Parathyroid adenoma (tissue), 2 donors: ENCODE data around the gene SORBS1.

Source experiments
- H2AFZ ChIP-seq: fragments of 300-600 bp; sonication (generic); one replicate; pipeline ENCODE4 v1.7.0; 2017; ENCODE audit warnings: antibody characterized with exemption, mild to moderate bottlenecking
- H3K27ac ChIP-seq: fragments of 300-600 bp; sonication (generic); one replicate; pipeline ENCODE4 v1.7.0; 2017
- H3K27me3 ChIP-seq: fragments of 300-600 bp; sonication (generic); one replicate; pipeline ENCODE4 v1.7.0; 2017; ENCODE audit warnings: low read length; ENCODE audit not compliant: control insufficient read depth, insufficient read depth
- H3K36me3 ChIP-seq: fragments of 300-600 bp; sonication (generic); one replicate; pipeline ENCODE4 v1.7.0; 2017; ENCODE audit warnings: low read length; ENCODE audit not compliant: control insufficient read depth, insufficient read depth
- H3K4me1 ChIP-seq: fragments of 300-600 bp; sonication (generic); one replicate; pipeline ENCODE4 v1.7.0; 2017; ENCODE audit warnings: control low read depth
- H3K4me2 ChIP-seq: fragments of 300-600 bp; sonication (generic); one replicate; pipeline ENCODE4 v1.7.0; 2017; ENCODE audit warnings: low read length
- H3K4me3 ChIP-seq: fragments of 300-600 bp; sonication (generic); one replicate; pipeline ENCODE4 v1.7.0; 2017; ENCODE audit warnings: low read depth, low read length
- H3K79me2 ChIP-seq: fragments of 300-600 bp; sonication (generic); one replicate; pipeline ENCODE4 v1.7.0; 2017; ENCODE audit warnings: control low read depth
- H3K9ac ChIP-seq: fragments of 300-600 bp; sonication (generic); one replicate; pipeline ENCODE4 v1.7.0; 2017; ENCODE audit warnings: mild to moderate bottlenecking
- H3K9me3 ChIP-seq: fragments of 300-600 bp; sonication (generic); one replicate; pipeline ENCODE4 v1.7.0; 2017; ENCODE audit warnings: low read length; ENCODE audit not compliant: control insufficient read depth
- TF ChIP-seq, protein P1 (sequence below): fragments of 300-600 bp; sonication (generic); IDR thresholded peaks from one replicate; pipeline ENCODE4 v1.7.0; 2017; ENCODE audit warnings: antibody characterized with exemption, mild to moderate bottlenecking
- donor health status: primary hyperparathyroidism.

The SORBS1 gene

DNA sequence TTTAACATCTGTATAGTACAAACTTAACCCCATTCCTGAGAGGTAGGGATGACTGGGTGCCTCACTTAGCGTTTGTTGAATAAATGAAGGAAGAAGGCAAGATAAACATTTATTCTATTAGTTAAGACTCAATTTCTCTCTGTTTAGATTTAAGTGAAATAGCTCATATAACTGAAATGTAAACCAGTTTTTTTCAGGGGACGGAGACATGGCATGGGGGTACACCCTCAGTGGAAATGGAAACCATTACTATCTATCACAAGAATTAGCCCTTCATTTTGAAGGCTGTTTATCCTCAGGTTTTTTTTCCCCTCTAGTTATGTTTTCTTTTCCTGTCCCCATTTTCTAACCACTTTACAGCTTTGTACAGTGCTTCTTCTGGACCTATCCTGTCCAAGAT is 234.8 kb downstream of the SORBS1 start:
- no peaks in the 10 kb centered on the region for H3K4me1 ChIP-seq
- no peak overlapping the region for H3K27ac ChIP-seq
- H3K9ac ChIP-seq: no peak overlapping the region

DNA sequence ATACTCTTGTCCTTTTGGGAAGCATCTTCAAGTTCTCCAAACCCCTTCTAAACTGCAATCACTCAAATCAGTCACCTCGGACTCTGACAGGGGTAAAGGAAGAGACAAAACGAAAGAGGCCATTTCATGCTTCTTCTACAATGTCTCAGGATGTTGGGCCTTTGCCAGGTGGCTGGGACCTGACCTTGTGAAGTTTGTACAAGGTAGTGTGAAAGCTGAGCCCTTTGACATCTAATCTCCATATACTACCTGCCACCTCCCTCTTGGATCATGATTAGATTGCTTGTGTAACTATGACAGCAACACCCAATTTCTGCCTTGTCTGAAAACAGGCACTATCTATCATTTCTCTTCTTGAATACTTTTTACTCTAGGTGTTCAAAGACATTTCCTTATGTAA is 235.3 kb downstream of the SORBS1 start:
- H3K9ac ChIP-seq: no peak overlapping the region
- H3K4me3 ChIP-seq: no peak overlapping the region
- H3K4me2 ChIP-seq: no peak overlapping the region
- H3K27me3 ChIP-seq: no peaks in the 10 kb centered on the region
- no peak overlapping the region for H3K27ac ChIP-seq
- no peaks in the 10 kb centered on the region for H3K9me3 ChIP-seq
- no peaks in the 10 kb centered on the region for H3K4me1 ChIP-seq
- no peaks in the 10 kb centered on the region for H3K36me3 ChIP-seq
- H2AFZ ChIP-seq: no peak overlapping the region
- TF ChIP-seq, protein P1, sequence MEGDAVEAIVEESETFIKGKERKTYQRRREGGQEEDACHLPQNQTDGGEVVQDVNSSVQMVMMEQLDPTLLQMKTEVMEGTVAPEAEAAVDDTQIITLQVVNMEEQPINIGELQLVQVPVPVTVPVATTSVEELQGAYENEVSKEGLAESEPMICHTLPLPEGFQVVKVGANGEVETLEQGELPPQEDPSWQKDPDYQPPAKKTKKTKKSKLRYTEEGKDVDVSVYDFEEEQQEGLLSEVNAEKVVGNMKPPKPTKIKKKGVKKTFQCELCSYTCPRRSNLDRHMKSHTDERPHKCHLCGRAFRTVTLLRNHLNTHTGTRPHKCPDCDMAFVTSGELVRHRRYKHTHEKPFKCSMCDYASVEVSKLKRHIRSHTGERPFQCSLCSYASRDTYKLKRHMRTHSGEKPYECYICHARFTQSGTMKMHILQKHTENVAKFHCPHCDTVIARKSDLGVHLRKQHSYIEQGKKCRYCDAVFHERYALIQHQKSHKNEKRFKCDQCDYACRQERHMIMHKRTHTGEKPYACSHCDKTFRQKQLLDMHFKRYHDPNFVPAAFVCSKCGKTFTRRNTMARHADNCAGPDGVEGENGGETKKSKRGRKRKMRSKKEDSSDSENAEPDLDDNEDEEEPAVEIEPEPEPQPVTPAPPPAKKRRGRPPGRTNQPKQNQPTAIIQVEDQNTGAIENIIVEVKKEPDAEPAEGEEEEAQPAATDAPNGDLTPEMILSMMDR: no peak
- H3K79me2 ChIP-seq: no peaks in the 10 kb centered on the region

More for the DNA sequence above, 234.8 kb downstream of the SORBS1 start:
- no peak overlapping the region for H3K4me3 ChIP-seq
- TF ChIP-seq, protein P1: no peak
- no peaks in the 10 kb centered on the region for H3K27me3 ChIP-seq
- H2AFZ ChIP-seq: no peak overlapping the region
- H3K9me3 ChIP-seq: no peaks in the 10 kb centered on the region
- no peaks in the 10 kb centered on the region for H3K79me2 ChIP-seq
- H3K4me2 ChIP-seq: no peak overlapping the region
- no peaks in the 10 kb centered on the region for H3K36me3 ChIP-seq

DNA sequence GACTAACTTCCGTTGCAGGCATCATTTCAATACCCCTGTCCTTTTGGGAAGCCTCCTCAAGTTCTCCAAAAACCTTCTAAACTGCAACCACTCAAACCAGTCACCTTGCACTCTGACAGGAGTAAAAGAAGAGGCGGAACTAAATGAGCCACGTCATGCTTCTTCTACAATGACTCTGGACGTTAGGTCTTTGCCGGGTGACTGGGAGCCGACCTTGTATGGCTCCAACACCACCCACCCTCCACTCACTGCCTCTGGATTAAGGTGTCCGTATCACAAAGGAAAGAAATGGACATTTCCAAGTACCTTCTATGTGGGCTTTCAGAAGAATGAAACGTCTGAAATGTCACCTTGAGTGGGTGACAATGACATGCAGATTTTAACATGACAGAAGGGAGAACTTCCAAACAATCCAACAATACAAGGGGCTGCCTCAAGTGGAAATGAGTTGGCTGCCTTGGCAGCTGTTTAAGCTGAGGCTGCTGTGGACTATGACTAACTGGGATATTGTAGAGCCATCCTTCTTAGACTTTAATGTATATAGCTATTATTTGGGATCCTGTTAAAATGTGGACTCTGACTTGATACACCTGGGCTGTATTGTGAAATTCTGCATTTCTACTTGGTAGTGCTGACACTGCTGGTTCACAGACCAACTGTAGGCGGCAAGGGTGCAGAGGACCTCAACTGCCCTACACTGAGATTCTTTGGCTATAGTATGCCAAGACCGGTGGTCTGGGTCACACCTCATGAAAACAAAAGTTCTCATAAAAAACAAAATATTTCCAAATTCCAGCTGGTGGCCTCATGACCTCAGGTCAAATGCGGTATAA is 236.5 kb downstream of the SORBS1 start:
- H3K4me3 ChIP-seq: no peak overlapping the region
- H3K9ac ChIP-seq: no peak overlapping the region
- H3K79me2 ChIP-seq: no peaks in the 10 kb centered on the region
- H3K27me3 ChIP-seq: no peaks in the 10 kb centered on the region
- TF ChIP-seq, protein P1: no peak
- no peak overlapping the region for H2AFZ ChIP-seq
- H3K4me2 ChIP-seq: no peak overlapping the region
- H3K36me3 ChIP-seq: no peaks in the 10 kb centered on the region
- H3K4me1 ChIP-seq: no peaks in the 10 kb centered on the region
- H3K27ac ChIP-seq: no peak overlapping the region
- no peaks in the 10 kb centered on the region for H3K9me3 ChIP-seq

DNA sequence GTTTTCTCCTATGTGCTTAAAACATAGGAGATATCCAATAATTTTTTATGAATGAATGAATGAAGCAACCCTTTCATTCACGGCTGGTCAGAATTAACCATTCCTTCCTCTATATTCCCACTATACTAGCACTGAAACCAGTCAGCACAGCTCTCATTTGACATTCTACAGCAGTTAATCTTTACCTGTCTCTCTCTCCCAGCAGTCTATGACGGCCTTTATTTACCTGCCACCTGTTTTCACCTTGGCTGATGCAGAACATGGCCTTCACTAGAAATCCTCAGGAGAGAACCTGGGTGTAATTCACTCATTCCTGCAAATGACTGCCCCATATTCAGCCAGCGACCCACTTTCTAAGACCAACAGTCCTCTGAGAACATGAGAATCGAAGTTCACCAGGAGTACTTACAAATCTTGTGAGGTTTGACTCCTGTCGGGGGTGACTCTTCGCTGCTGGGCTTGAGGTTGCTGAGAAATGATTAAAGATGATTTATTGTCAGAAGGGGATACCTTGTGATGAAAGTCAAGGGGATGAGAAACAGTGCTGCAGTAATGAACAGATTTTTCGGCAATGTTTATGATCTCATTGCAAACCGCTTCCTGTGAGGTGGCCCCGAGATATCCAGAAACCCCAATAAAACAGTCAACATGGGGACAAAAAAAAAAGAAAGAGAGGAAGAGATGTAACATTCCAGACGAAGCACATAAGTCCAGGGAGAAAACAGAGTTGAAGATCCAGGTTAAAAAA is 239.4 kb downstream of the SORBS1 start:
- H2AFZ ChIP-seq: no peak overlapping the region
- no peaks in the 10 kb centered on the region for H3K9me3 ChIP-seq
- no peaks in the 10 kb centered on the region for H3K4me1 ChIP-seq
- no peak overlapping the region for H3K4me2 ChIP-seq
- no peak overlapping the region for H3K9ac ChIP-seq
- TF ChIP-seq, protein P1: no peak
- H3K27me3 ChIP-seq: no peaks in the 10 kb centered on the region
- no peak overlapping the region for H3K4me3 ChIP-seq
- H3K27ac ChIP-seq: no peak overlapping the region
- no peaks in the 10 kb centered on the region for H3K79me2 ChIP-seq
- no peaks in the 10 kb centered on the region for H3K36me3 ChIP-seq
